ENCODE measurements around the gene MTRFR.

- TF ChIP-seq TOX (CRISPR knock-in tag; IDR thresholded peaks at IDR 0.05; ENCODE audit: borderline replicate concordance) (no peak), CSRNP3 (CRISPR knock-in tag; IDR thresholded peaks at IDR 0.05) (no peak)
- TF ChIP-seq, protein P1, sequence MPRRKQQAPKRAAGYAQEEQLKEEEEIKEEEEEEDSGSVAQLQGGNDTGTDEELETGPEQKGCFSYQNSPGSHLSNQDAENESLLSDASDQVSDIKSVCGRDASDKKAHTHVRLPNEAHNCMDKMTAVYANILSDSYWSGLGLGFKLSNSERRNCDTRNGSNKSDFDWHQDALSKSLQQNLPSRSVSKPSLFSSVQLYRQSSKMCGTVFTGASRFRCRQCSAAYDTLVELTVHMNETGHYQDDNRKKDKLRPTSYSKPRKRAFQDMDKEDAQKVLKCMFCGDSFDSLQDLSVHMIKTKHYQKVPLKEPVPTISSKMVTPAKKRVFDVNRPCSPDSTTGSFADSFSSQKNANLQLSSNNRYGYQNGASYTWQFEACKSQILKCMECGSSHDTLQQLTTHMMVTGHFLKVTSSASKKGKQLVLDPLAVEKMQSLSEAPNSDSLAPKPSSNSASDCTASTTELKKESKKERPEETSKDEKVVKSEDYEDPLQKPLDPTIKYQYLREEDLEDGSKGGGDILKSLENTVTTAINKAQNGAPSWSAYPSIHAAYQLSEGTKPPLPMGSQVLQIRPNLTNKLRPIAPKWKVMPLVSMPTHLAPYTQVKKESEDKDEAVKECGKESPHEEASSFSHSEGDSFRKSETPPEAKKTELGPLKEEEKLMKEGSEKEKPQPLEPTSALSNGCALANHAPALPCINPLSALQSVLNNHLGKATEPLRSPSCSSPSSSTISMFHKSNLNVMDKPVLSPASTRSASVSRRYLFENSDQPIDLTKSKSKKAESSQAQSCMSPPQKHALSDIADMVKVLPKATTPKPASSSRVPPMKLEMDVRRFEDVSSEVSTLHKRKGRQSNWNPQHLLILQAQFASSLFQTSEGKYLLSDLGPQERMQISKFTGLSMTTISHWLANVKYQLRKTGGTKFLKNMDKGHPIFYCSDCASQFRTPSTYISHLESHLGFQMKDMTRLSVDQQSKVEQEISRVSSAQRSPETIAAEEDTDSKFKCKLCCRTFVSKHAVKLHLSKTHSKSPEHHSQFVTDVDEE (CRISPR knock-in tag; IDR thresholded peaks at IDR 0.05) = no peak
These were observed 18.3 kb downstream of the MTRFR start for GRCh38 chr12:123251403-123252076.

Measured in SK-N-SH treated with all-trans-retinoic acid at 6 μM for 48 hours (cell line).